Activated CD8-positive, alpha-beta memory T cell treated with anti-CD3 and anti-CD28 coated beads for 24 hours (primary cell): Measurements from ENCODE around the gene TAF15.

Experiments
- DNase-seq: peaks from one replicate; pipeline ENCODE4 v3.0.0-alpha.2; 2020

The TAF15 gene

DNA sequence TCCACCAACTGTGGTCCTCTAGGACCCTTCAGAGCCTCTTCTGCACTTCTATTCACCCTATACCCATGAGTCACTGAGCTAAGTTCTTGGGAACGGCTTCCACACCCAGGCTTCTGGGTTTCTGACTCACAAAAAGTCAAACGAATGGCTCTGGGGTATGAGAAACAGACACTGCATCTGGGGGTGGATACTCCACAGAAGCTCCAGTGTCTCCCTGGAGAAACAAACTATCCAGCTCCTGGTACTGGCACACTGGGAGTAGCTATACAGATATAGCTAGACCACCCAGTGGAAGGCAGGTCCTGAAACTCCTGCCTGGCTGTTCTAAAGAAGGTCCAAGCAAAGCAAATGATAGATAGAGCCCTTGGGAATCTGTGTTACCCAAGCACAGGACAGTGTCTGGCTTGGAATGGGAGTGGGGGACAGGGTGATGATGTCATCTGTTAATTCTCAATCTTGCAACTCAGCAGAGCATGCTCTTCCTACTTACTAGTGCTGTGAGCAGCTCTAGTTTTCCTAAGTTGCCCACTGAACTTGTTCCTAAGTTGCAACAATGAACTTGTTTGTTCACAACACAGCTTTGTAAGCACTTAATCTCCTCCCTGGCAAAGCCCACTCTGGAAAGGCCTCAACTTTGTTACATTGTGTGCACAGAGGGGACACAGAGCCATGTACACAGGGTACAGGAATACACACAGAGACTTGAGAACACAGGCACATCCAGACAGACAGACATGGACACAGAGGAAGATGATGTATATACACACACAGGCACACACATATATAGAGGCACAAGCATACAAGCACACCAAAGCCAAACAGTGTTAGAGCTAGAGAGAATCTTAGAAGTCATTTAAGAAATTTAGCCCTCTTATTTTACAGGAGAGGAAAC, 20.6 kb upstream of the TAF15 start:
- DNase-seq, result no peak

DNA sequence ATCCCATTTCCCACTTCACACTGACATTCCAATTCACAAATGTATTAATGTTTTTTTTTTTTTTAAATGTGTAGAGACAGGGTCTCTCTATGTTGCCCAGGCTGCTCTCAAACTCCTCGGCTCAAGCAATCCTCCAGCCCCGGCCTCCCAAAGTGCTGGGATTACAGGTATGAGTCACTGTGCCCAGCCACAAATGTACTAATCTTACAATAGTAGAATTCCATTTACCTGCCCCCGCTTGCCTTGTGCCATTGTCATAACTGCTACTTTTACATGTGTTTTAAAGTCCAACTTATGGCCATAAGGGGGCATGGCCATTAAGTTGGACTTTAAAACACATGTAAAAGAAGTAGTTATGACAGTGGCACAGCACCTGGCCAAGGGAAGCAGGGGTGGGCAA, 18.4 kb upstream of the TAF15 start:
- no peak for DNase-seq

GRCh38 chr17:35791681-35792350, 17.5 kb upstream of the TAF15 start:
- no peak for DNase-seq

DNA sequence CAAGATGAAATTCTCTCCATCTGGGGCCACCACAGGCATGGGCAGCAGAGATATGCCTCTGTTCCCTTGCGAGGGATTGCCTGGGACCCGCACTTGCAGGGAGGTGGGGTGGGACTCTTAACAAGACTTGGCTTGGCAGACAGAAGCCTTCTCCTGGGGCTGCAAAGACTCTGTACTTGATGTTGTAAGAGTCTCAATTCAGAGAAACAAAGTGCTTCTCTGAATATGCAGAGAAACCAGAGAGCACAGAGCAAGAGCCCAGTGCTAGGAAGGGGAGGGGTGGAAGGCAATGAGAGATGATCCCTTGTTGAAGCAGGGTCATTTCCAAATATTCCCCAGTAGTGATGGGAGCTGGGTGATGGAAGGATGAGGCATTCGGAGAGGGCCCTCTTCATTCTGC, 16.0 kb upstream of the TAF15 start:
- no peak for DNase-seq

- peak; percentile 82 for DNase-seq
Measured at GRCh38 chr17:35795007-35795870, 14.0 kb upstream of the TAF15 start, which contains the start of gene MMP28. Gene MMP28, minus strand, starts transcription at chr17:35795641. Its CDS starts 264 bp downstream, at chr17:35795377.

DNA sequence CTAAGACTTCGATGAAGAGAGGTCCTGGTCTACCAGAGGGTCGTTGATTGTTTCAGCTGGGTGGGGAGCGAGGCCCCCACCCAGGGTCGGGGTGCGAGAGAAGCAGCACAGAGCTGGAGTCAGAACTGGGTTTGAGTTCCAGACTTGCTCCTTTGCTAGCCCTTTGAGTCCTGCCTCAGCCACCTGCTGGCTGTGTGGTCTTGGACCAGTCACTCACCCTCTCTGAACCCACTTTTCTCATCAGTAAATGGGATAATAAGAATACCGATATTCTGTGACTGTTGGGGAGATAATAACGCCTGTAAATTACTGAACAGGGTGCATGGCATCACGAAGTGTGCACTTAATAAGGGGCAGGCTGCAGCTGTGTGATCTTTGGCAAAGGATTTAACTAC, 13.4 kb upstream of the TAF15 start:
- DNase-seq, result no peak

DNA sequence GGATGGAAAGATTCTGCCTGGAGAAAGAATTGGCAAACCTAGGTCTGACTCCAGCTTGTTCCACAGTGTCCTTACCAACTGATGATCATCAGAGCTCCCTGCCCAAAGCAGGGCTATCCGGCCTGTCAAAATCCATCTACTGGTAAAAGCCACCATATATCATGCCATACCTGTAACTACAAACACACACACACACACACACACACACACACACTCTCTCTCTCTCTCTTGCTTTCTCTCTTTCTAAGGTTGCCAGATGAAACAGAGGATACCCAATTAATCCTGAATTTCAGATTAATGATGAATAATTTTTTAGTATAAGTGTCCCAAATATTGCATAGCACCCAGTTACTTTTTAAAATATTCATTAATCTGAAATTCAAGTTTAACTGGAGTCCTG, 12.3 kb upstream of the TAF15 start:
- peak; percentile 19 for DNase-seq

DNA sequence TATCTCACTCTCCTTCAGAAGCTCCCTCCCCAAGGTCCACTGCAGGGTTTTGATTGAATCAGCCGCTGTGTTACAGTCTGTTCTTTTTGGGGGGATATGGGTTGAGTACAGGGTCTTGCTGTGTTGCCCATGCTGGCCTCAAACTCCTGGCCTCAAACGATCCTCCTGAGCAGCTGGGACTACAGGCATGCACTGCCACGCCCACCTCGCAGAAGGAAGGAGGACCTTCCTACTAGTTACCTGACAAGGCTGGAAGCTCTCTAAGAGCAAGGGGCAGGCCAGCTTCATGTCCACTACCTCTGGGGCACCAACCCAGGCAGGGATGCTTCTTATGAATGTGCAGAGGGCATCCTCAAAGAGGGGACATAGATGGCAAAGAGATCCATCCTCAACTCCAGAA, 11.9 kb upstream of the TAF15 start:
- peak; percentile 50 for DNase-seq

- DNase-seq, result peak; percentile 46
Measured at GRCh38 chr17:35797918-35798317, 11.4 kb upstream of the TAF15 start.

GRCh38 chr17:35799942-35800341, 9.3 kb upstream of the TAF15 start:
- DNase-seq, result peak; percentile 42

- DNase-seq, result peak; percentile 71
Measured at GRCh38 chr17:35801583-35802224, 7.6 kb upstream of the TAF15 start.

DNA sequence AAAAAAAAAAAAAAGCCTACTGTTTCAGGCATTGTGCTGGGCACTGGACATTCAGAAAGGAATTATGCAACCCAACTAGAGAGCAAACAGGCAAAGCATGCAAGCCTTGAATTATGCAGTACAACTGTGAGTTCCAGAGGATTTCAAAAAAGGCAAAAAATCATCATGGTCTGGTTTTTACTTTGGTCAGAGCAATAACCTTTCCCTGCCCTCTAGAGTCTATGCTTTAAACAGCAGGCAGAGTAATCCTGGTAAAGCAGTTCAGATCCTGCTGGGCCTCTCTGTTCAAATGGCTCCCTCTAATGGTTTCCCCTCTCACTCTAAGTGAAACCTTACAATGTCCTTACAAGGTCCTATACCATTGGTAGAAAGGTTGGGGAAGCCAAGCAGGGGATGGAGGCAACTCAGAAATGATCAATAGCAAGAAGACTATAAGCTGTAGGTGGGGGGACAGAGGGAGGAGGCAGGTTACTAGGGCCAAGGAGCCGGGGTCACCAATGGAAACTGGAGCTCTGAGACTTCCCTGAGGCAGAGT, 4.6 kb upstream of the TAF15 start:
- peak; percentile 63 for DNase-seq

DNA sequence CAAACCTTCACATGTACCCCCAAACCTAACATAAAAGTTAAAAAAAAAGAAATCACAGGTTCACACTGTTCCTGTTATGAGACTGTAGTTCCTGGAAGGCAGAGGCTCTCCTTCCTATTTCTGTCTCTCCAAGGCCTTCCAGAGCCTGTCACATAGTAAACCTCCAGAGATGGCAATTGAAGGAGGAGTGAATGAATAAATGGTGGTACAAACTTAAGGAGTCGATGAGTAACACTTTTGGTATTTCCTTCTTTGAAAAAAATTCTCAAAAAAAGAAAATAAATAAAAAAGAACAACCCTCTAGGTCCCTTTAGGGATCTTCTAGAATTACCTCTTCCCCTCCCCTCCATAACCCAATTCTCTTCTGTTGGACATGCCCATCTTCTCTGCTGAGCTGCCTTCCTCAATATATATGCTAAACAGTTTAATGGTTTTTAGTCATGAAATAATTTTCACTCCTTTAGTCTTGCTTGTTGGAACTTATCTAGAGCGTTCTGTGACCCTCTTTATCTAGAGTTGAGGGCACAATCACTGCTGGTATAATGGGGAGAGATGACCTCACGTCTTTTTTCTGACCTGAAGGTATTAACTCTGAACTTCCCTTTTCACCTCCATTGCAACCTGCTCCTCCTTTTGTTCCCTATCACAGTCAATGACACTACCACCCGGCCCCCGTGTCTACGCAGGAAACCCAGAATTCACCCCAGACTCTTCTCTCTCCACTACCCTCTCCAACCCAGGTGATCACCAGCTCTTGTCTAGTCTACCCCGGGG, 1.7 kb upstream of the TAF15 start:
- no peak for DNase-seq

GRCh38 chr17:35808240-35808961, 883 bp upstream of the TAF15 start:
- DNase-seq, result peak; percentile 74

DNA sequence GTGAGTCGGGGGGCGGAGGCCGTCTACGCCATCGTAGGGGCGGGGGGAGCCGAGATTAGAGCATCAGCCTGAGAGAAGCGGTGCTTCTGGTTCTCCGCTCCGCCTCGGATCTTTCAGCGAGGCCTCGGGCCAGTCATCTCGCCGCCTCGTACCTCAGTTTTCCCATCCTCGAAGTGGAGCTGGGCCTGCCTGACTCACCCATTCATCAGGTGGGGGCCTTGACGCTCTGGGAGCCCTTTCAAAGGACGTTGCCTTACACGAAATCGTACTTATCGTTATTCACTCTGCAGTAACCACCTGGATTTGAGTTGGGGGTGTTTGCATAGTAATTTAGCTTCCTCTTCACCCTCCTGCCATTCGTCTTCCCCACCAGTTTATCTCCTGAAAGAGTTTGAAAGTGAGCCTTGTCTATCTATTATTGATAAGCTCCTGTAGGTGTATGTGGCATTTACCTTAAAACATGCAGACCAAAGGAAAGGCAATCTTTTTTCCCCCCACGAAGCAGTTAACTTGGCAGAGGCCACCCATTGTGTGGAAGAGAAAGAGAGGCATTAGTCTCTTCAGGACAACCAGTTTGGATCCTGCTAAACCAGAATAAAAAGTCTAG, 674 bp downstream of the TAF15 start:
- no peak for DNase-seq

DNA sequence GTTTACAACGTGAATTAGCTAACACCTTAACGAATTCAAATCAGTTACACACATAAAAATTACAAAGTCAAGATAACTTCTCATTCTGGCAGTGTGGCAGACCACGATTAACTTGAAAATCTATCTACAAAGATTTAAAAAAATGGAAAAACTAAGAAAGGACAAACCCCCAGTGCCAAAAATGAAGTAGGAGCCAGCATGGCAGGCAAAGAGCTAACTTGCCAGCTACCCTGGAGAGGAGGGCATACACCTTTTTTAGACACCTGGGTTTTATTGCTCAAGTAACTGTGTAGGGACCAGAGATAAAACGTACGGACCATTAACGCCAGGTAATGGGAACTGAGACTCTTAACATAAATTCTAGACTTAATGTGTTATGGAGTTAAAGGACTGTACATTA, 2.5 kb downstream of the TAF15 start:
- no peak for DNase-seq

GRCh38 chr17:35812456-35812855, 3.2 kb downstream of the TAF15 start:
- no peak for DNase-seq

GRCh38 chr17:35816723-35817122, 7.4 kb downstream of the TAF15 start:
- no peak for DNase-seq

GRCh38 chr17:35817196-35817595, 7.9 kb downstream of the TAF15 start:
- no peak for DNase-seq

DNA sequence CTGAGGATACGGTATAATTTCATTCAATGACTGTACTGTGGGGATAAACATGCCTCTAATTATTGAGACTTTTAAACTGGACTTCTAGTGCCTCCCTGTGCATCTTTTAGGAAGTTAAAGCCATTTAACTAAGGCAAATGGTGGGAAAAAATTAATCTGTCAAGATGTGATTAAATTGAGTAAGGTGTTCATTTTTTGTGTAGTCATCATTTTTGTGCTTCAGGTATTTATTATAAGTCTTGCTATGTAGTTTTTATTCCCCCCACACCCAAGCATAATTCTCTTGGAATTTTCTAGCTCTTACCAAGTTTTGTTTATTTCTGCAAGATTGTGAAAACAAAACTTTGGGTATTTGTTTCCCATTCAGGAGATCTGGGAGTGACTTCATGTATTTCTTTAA, 10.2 kb downstream of the TAF15 start:
- DNase-seq, result no peak

GRCh38 chr17:35821308-35821707, 12.0 kb downstream of the TAF15 start:
- DNase-seq, result no peak
